Motor neuron (in vitro differentiated cells): ENCODE data around the gene CDK5RAP2. TPM values are rescaled to one million over a fixed set of nuclear protein-coding genes. Genes with fewer than 3 reads are reported as not detected.
A peak's percentile ranks its signal among the peaks of the same experiment; 100 is the strongest.
"Not testable (repeated sequence)": the region's sequence is repeated elsewhere in the genome, so short reads cannot be mapped to it uniquely, and the experiment has no call there.

ENCODE experiments used
- ATAC-seq, 8 experiments: fragments of 200-7000 bp; cut with Tn5 transposase; replicated peaks in 6 of 8; 2 replicates each; pipeline ENCODE4 v1.8.0; 2021; ENCODE audit warnings: mild to moderate bottlenecking in 8 of 8, moderate library complexity in 8 of 8
- H3K27ac ChIP-seq, 2 donors: fragments of 250-450 bp; sonication (Bioruptor Pico); 2 replicates each; pipeline ENCODE4 v1.9.0; 2021; ENCODE audit warnings: antibody characterized with exemption in 2 of 2, mild to moderate bottlenecking in 2 of 2, moderate library complexity in 1 of 2
- H3K4me1 ChIP-seq, 2 donors: fragments of 250-450 bp; sonication (Bioruptor Pico); replicated peaks in 1 of 2; 2 replicates each; pipeline ENCODE4 v1.6.1; 2021; ENCODE audit warnings: antibody characterized with exemption in 2 of 2, mild to moderate bottlenecking in 2 of 2, moderate library complexity in 1 of 2
- H3K4me3 ChIP-seq, 5 donors: fragments of 250-450 bp; sonication (Bioruptor Pico); 2 replicates each; pipeline ENCODE4 v1.9.0; 2021; ENCODE audit warnings: antibody characterized with exemption in 5 of 5, mild to moderate bottlenecking in 5 of 5, moderate library complexity in 4 of 5
- WGBS, 10 experiments: fragments of 450-650 bp; shearing (Covaris generic); methylation state at CpG; one replicate each; pipeline ENCODE4 v1.0.0; 2022; 5-methylcytosine and 5-hydroxymethylcytosine counted together
- in situ Hi-C, 9 experiments: fragments of 400-800 bp; cut with MboI; loops; one replicate each; pipeline ENCODE4 v1.15.0; 2021; ENCODE audit warnings: low sequenced_read_pairs in 9 of 9, low pct_unique_long_range_greater_than_20kb in 2 of 9; ENCODE audit not compliant: unreplicated experiment in 9 of 9
- total RNA-seq, 8 experiments: library from RNA; unstranded; fragments of 300-600 nt; gene quantifications; 2 replicates each; pipeline versions ENCODE4 v1.2.3 to v1.2.4, GENCODE V29; 2022

CDK5RAP2 gene
- total RNA-seq, 8 experiments from 2014 or later: 14.1 to 60.0 (median 34.4) TPM

GRCh38 chr9:120532475-120532874, 47.5 kb downstream of the CDK5RAP2 start:
- in situ Hi-C loops: no loop called here
- Histone ChIP-seq H3K4me1 (no peaks in the 10 kb centered on the region), H3K4me3 (no peak overlapping the region), H3K27ac (no peak overlapping the region)
- peak in 3 of 8 experiments; percentile 85 to 92 (median 91) for ATAC-seq
- WGBS, 10 experiments: 0 to 100% (median 54%) methylated on average over 1 to 5 of the region's 6 CpGs; no CpG with 5 or more reads in 4 of the 10 experiments

DNA sequence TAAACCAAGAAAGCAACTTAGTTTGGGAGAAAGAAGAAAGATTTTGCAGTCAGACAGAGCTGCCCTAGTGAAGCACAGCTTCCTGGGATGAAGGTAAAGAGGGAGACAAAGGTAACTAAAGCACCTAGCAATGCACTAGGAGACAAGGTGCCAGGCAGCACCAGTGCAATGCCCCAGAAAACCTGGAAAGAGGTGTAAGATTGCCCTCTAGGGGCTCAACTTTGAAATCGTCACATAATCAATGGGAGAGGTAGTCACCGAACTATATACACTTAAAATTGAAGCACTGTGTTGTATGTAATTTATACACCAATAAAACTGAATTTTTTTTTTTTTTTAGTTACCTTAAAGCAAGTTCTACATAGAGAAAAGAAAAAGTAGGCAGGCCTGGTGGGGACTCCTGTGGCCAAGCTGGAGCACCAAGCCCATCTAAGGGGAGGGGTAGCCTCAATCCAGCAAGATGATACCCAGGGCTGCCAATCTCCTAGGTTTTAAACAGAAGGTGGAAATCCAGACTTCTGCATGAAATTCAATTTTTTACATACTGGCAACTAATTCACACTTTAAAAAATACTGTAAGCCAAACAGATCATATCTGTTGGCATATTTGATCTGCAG, 48.2 kb downstream of the CDK5RAP2 start:
- no peak overlapping the region for H3K4me3 ChIP-seq
- no peaks in the 10 kb centered on the region for H3K4me1 ChIP-seq
- in situ Hi-C loops: no loop called here
- peak in 5 of 8 experiments; percentile 7 to 71 (median 23) for ATAC-seq
- 33 to 100% (median 76%) methylated on average over 1 to 2 of the region's 2 CpGs; no CpG with 5 or more reads in 1 of the 10 experiments for WGBS, 10 experiments
- no peak overlapping the region for H3K27ac ChIP-seq

DNA sequence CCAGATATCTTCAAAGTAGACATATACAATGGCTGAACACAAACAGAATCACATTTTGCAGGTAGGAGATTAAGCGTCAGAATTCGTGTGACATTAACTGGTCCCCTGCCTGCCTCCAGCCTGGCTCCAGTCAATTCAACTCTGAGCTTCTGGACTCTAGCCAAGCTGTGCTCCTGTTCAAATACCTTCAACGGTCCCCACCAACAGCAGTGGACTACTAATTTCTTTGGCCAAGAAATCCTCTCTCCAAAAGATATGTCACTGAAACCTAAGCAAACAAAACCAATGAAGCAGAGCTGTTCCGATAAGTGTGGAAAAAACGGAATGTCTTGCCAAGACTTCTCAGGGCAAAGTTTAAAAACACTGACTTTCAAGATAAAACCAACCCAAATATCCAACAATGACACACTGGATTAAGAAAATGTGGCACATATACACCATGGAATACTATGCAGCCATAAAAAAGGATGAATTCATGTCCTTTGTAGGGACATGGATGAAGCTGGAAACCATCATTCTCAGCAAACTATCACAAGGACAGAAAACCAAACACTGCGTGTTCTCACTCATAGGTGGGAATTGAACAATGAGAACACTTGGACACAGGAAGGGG, 49.6 kb downstream of the CDK5RAP2 start:
- ATAC-seq, in situ Hi-C loops, H3K4me3 ChIP-seq, H3K4me1 ChIP-seq, H3K27ac ChIP-seq: not testable (repeated sequence)
- WGBS, 10 experiments: 77 to 100% (median 100%) methylated on average over 1 to 5 of the region's 6 CpGs; no CpG with 5 or more reads in 4 of the 10 experiments

GRCh38 chr9:120528829-120529228, 51.1 kb downstream of the CDK5RAP2 start:
- Histone ChIP-seq H3K4me3 (no peak overlapping the region), H3K27ac (no peak overlapping the region), H3K4me1 (no peaks in the 10 kb centered on the region)
- WGBS, 10 experiments: 51 to 95% (median 80%) methylated on average over 1 to 6 of the region's 7 CpGs; no CpG with 5 or more reads in 2 of the 10 experiments
- no peak for ATAC-seq
- in situ Hi-C loops: no loop called here

- Histone ChIP-seq H3K4me3 (no peak overlapping the region), H3K4me1 (no peaks in the 10 kb centered on the region), H3K27ac (no peak overlapping the region)
- in situ Hi-C loops: no loop called here
- 86 to 100% (median 100%) methylated on average over 1 of the region's 1 CpG; no CpG with 5 or more reads in 5 of the 10 experiments for WGBS, 10 experiments
- ATAC-seq: peak in 1 of 8 experiments; percentile 44
Observed at GRCh38 chr9:120528327-120528726, 51.6 kb downstream of the CDK5RAP2 start.

DNA sequence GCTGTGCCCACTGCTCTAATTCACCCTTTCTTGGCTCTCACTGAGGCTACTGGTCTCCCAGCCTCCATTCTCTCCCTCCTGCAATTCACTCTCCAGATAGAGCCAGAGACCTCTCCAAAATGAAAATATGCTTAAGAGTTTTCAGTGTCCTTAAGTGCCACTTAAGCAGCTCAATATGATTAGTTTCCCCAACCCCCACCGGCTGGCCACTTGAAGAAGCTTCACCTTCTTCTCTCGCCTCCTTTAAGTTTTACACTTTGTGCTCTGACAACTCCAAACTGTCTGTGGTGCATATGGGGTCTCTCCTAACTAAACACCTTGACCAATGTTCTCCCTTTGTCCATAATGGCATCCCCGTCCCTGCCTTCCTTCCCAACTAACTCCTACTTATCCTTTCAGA, 53.4 kb downstream of the CDK5RAP2 start:
- Histone ChIP-seq H3K4me3 (no peak overlapping the region), H3K4me1 (no peaks in the 10 kb centered on the region), H3K27ac (no peak overlapping the region)
- no peak for ATAC-seq
- WGBS, 10 experiments: 80 to 100% (median 96%) methylated on average over 1 to 3 of the region's 3 CpGs; no CpG with 5 or more reads in 3 of the 10 experiments
- in situ Hi-C loops: no loop called here

- no peaks in the 10 kb centered on the region for H3K4me1 ChIP-seq
- ATAC-seq: no peak
- in situ Hi-C loops: no loop called here
- H3K27ac ChIP-seq: no peak overlapping the region
- 7 to 94% (median 80%) methylated on average over 1 to 3 of the region's 3 CpGs; no CpG with 5 or more reads in 3 of the 10 experiments for WGBS, 10 experiments
- no peak overlapping the region for H3K4me3 ChIP-seq
Observed at GRCh38 chr9:120524863-120525262, 55.1 kb downstream of the CDK5RAP2 start.

- no peak for ATAC-seq
- in situ Hi-C loops: no loop called here
- no peak overlapping the region for H3K4me3 ChIP-seq
- no peak overlapping the region for H3K27ac ChIP-seq
- no peaks in the 10 kb centered on the region for H3K4me1 ChIP-seq
- WGBS, 10 experiments: 90 to 100% (median 95%) methylated on average over 3 of the region's 3 CpGs; no CpG with 5 or more reads in 6 of the 10 experiments
Observed at GRCh38 chr9:120524038-120524437, 55.9 kb downstream of the CDK5RAP2 start.

DNA sequence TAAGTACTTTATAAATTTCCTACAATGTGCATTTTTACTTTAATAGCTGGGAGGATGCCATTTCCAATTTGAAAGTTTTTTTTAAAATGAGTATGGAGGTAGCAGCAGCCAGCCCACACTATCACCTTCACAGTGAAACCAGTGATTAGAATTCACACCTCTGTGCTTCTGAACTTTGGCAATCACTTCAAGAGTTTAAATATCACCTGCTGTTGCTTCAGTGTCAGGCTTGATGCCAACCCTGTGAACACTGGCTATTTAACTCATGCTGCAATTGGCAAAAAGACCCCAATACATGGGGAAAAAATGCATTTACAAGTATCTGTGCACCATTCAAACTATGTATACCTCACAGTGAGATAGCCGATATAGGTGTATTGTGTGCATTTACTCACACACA, 57.4 kb downstream of the CDK5RAP2 start:
- Histone ChIP-seq H3K4me3 (no peak overlapping the region), H3K27ac (no peak overlapping the region), H3K4me1 (no peaks in the 10 kb centered on the region)
- ATAC-seq: no peak
- 88 to 100% (median 100%) methylated on average over 1 of the region's 1 CpG; no CpG with 5 or more reads in 6 of the 10 experiments for WGBS, 10 experiments
- in situ Hi-C loops: no loop called here

DNA sequence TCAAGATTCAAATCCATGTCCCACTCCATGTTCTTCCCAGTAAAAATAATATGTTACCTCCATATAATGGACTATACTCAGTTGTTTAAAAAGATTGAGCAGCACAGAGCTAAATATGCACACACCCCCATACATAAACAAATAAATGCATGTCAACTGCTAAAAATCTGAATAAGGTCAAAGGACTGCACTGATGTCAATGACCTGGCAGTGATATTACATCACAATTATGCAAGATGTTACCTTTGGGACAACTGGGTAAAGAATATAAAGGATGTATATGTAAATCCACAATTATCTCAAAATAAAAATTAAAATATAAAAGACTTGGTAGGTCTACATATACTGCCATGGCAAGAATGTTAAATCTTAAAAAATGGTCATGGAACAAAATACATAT, 57.9 kb downstream of the CDK5RAP2 start:
- no peak for ATAC-seq
- no peaks in the 10 kb centered on the region for H3K4me1 ChIP-seq
- in situ Hi-C loops: no loop called here
- no peak overlapping the region for H3K27ac ChIP-seq
- H3K4me3 ChIP-seq: no peak overlapping the region

- in situ Hi-C loops: no loop called here
- Histone ChIP-seq H3K4me3 (no peak overlapping the region), H3K4me1 (no peaks in the 10 kb centered on the region), H3K27ac (no peak overlapping the region)
- ATAC-seq: no peak
- WGBS, 10 experiments: 90 to 100% (median 100%) methylated on average over 1 to 2 of the region's 2 CpGs; no CpG with 5 or more reads in 5 of the 10 experiments
Observed at GRCh38 chr9:120521101-120521500, 58.9 kb downstream of the CDK5RAP2 start.

- ATAC-seq, in situ Hi-C loops, H3K27ac ChIP-seq, H3K4me1 ChIP-seq, H3K4me3 ChIP-seq: not testable (repeated sequence)
- 90% methylated on average over 2 of the region's 4 CpGs; no CpG with 5 or more reads in 9 of the 10 experiments for WGBS, 10 experiments
Observed at GRCh38 chr9:120515996-120516395, 64.0 kb downstream of the CDK5RAP2 start.

DNA sequence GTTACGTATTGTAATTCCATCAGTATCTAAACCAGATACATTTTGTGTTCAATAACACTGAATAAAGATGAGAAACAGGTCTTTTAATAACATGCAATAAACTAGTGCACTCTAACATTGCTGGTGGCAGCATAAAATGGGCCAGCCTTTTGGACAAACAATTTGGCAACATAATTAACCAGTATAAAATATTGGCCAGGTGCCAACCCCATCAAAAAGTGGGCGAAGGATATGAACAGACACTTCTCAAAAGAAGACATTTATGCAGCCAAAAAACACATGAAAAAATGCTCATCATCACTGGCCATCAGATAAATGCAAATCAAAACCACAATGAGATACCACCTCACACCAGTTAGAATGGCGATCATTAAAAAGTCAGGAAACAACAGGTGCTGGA, 64.5 kb downstream of the CDK5RAP2 start:
- ATAC-seq, H3K4me3 ChIP-seq, H3K27ac ChIP-seq, H3K4me1 ChIP-seq, in situ Hi-C loops: not testable (repeated sequence)
- 76 to 100% (median 100%) methylated on average over 1 to 2 of the region's 3 CpGs; no CpG with 5 or more reads in 1 of the 10 experiments for WGBS, 10 experiments
